ENCODE data around the gene TBC1D14.
"Not testable (repeated sequence)": the region's sequence is repeated elsewhere in the genome, so short reads cannot be mapped to it uniquely, and the experiment has no call there.

The TBC1D14 gene

DNA sequence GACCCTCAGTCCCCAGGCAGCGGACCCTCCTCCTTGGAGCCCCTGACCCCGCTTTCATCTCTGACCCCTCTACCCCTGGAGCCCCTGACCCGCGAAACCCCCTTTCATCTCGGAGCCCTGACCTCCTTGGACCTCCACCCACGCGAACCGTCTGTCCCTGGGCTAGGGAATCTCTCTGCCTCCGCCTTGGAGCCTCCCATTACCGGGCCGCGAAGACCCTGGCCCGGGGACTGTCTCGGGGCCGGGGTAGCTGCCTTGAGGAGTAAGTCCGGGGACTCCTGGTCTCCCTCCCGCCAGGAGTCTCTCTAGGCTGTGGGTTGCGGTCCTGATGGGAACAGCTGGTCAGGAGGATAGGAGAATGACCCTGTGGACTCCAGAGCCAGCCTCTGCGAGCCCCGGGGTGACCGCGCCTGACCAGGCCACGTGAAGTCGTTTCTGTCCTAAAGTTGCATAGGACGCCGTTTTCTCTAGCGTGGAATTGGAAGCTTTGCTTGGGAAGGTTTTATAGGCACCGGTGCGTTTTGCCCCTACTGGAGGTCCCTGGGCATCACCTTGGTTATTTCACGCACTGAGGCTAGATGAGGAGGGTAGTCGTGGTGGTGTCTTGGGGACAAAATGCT is 824 bp downstream of the TBC1D14 start:
- H3K4me1 Mint-ChIP-seq (ENCODE audit: low read depth) = peaks cover 57% of the 10 kb centered on the region
- H3K9me3 Mint-ChIP-seq = no peaks in the 10 kb centered on the region
- H3K4me3 Mint-ChIP-seq = peak overlapping the region; percentile 94
- H3K36me3 Mint-ChIP-seq (ENCODE audit: low read depth) = peaks cover 6% of the 10 kb centered on the region
- H3K27ac Mint-ChIP-seq = peak overlapping the region; percentile 93
- H3K27me3 Mint-ChIP-seq (ENCODE audit: low read depth) = no peaks in the 10 kb centered on the region

DNA sequence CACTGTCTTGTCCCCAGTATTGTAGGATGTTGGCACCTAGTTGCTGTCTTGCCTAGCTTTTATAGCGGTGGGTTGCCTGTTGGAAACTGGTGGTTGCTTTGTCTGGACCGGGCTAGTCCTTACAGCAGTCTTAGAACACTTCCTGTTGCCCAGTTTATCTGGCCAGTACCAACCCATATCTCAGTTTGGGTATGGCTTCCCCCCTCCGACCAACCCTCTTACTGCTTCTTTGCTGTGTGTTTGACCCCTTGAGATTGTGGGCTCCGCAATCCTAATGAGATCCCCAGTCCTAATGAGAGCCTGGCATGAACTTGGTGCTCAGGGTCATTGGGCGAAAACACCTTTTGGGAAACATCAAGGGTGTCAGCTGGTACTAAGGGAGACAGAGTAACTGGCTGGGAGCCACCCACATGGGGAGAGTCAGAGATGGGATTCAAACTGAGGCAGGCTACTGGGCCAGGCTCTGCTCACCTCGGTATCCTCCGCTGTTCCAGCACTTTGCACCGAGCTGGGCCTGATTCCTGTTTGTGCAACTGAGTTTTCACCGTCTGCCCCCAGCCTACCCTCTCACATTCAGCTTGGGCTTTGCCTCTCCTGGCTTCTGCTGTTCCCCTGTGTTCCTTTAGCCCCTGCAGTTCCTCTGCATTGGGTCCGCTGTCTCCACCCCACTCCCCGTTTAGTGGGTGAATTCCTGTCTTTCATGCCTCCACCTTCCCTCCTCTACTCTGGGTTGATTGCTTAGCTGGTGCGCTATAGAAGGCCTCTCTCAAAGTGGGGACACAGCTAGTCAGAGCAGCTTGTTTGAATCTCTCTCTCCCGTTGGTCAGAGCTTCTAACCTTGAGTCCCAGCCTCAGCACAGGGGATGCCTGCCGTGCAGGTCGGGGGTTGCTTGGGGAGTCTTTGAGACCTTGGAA is 1.6 kb downstream of the TBC1D14 start:
- peaks cover 57% of the 10 kb centered on the region for H3K4me1 Mint-ChIP-seq (ENCODE audit: low read depth)
- H3K4me3 Mint-ChIP-seq = peak overlapping the region; percentile 94
- no peaks in the 10 kb centered on the region for H3K27me3 Mint-ChIP-seq (ENCODE audit: low read depth)
- H3K36me3 Mint-ChIP-seq (ENCODE audit: low read depth) = peaks cover 6% of the 10 kb centered on the region
- H3K9me3 Mint-ChIP-seq = no peaks in the 10 kb centered on the region
- H3K27ac Mint-ChIP-seq = peak overlapping the region; percentile 93

DNA sequence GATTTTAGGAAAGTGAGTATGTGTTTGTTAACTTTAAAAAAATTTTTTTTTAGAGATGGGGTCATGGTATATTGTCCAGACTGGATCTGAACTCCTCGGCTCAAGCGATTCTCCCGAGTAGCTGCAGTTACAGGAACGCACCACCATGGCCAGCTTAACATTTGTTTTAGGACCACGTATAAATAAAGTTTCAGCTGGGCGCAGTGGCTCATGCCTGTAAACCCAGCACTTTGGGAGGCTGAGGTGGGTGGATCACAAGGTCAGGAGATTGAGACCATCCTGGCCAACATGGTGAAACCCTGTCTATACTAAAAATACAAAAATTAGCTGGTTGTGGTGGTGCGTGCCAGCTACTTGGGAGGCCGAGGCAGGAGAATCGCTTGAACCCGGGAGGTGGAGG is 2.3 kb downstream of the TBC1D14 start:
- H3K27ac Mint-ChIP-seq = peak overlapping the region; percentile 80
- H3K9me3 Mint-ChIP-seq; H3K36me3 Mint-ChIP-seq (ENCODE audit: low read depth); H3K27me3 Mint-ChIP-seq (ENCODE audit: low read depth): not testable (repeated sequence)
- peak overlapping the region; percentile 94 for H3K4me3 Mint-ChIP-seq
- peaks cover 63% of the 10 kb centered on the region for H3K4me1 Mint-ChIP-seq (ENCODE audit: low read depth)

DNA sequence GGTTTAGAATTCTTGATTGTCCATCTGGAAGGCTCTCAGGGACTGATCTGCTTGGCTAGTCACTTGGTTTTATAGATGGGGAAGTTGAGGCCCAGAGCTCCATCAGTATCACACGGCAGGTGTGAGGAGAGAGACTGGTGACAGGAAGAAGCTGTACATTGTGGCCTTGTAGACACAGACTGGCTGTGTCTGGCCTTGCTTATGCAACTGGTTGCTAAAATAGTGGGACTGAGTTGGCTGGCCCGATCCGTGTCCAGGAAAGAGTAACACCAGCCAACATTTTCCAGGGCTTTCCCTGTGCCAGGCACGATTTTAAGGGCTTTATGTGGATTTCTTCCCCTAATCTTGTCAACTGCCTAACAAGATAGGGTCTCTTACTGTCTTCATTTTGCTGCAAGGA is 2.8 kb downstream of the TBC1D14 start:
- H3K9me3 Mint-ChIP-seq = no peaks in the 10 kb centered on the region
- H3K27me3 Mint-ChIP-seq (ENCODE audit: low read depth) = no peaks in the 10 kb centered on the region
- H3K4me3 Mint-ChIP-seq = peak overlapping the region; percentile 70
- H3K27ac Mint-ChIP-seq = peak overlapping the region; percentile 67
- peaks cover 64% of the 10 kb centered on the region for H3K4me1 Mint-ChIP-seq (ENCODE audit: low read depth)
- H3K36me3 Mint-ChIP-seq (ENCODE audit: low read depth) = peaks cover 8% of the 10 kb centered on the region

- peaks cover 8% of the 10 kb centered on the region for H3K36me3 Mint-ChIP-seq (ENCODE audit: low read depth)
These were observed 3.8 kb downstream of the TBC1D14 start for GRCh38 chr4:6913350-6913905.

DNA sequence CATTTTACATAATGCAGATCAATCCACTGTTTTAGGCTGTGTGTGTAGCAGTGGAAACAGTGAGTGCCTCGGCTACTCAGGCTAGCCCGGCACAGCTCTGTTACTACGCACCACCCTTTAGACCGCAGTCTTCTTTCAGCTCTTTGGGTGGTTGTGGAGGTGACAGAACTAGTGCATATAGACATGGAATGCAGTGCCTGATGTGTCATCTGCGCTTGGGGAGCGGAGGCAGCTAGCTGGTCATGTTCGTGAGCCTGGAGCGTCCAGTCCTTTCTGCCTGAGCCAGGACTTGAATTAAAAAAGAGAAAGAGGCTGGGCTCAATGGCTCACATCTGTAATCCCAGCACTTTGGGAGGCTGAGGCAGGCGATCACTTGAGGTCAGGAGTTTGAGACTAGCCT is 4.8 kb downstream of the TBC1D14 start:
- peaks cover 8% of the 10 kb centered on the region for H3K36me3 Mint-ChIP-seq (ENCODE audit: low read depth)
- H3K4me3 Mint-ChIP-seq = no peak overlapping the region
- H3K9me3 Mint-ChIP-seq = no peaks in the 10 kb centered on the region
- H3K27ac Mint-ChIP-seq = peak overlapping the region; percentile 62
- peaks cover 66% of the 10 kb centered on the region for H3K4me1 Mint-ChIP-seq (ENCODE audit: low read depth)
- no peaks in the 10 kb centered on the region for H3K27me3 Mint-ChIP-seq (ENCODE audit: low read depth)

More at GRCh38 chr4:6913350-6913905, 3.8 kb downstream of the TBC1D14 start:
- Mint-ChIP-seq H3K27ac (no peak overlapping the region), H3K4me3 (no peak overlapping the region), H3K9me3 (no peaks in the 10 kb centered on the region), H3K27me3 (ENCODE audit: low read depth) (no peaks in the 10 kb centered on the region), H3K4me1 (ENCODE audit: low read depth) (peaks cover 66% of the 10 kb centered on the region)

GRCh38 chr4:6915041-6916005 is 5.7 kb downstream of the TBC1D14 start:
- peak overlapping the region; percentile 62 for H3K27ac Mint-ChIP-seq
- H3K27me3 Mint-ChIP-seq (ENCODE audit: low read depth) = no peaks in the 10 kb centered on the region
- H3K4me3 Mint-ChIP-seq = no peak overlapping the region
- peaks cover 68% of the 10 kb centered on the region for H3K4me1 Mint-ChIP-seq (ENCODE audit: low read depth)
- H3K9me3 Mint-ChIP-seq = no peaks in the 10 kb centered on the region
- H3K36me3 Mint-ChIP-seq (ENCODE audit: low read depth) = peaks cover 8% of the 10 kb centered on the region

DNA sequence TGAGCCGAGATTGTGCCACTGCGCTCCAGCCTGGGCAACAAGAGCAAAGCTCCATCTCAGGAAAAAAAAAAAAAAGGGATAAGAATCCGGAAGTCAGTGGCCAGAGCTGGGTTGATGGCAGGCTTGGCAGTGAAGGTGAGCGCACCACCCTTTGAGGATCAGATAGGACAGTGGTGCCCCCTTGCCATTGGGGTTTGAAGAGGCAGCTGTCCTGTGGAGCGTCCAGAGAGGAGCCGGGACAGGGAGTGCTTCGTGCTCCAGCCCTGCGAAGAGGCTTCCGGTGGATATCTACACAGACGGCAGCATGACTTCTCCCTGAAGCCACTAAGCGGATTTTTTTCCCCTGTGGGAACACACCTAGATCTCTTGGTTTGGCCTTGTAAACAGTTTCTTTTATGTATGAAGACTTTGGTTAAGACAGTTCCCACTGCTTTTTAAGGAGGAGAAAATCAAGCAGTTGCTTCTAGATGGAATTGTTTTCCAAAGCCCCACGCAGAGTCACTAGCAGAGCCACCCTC is 6.5 kb downstream of the TBC1D14 start:
- Mint-ChIP-seq H3K4me1 (ENCODE audit: low read depth) (peaks cover 60% of the 10 kb centered on the region), H3K36me3 (ENCODE audit: low read depth) (peaks cover 8% of the 10 kb centered on the region), H3K27me3 (ENCODE audit: low read depth) (no peaks in the 10 kb centered on the region), H3K4me3 (peak overlapping the region; percentile 54), H3K27ac (peak overlapping the region; percentile 88), H3K9me3 (no peaks in the 10 kb centered on the region)

- Mint-ChIP-seq H3K27me3 (ENCODE audit: low read depth) (no peaks in the 10 kb centered on the region), H3K4me3 (peak overlapping the region; percentile 54), H3K9me3 (no peaks in the 10 kb centered on the region), H3K27ac (peak overlapping the region; percentile 88), H3K4me1 (ENCODE audit: low read depth) (peaks cover 57% of the 10 kb centered on the region), H3K36me3 (ENCODE audit: low read depth) (peaks cover 5% of the 10 kb centered on the region)
These were observed 7.2 kb downstream of the TBC1D14 start for GRCh38 chr4:6916587-6917460.

DNA sequence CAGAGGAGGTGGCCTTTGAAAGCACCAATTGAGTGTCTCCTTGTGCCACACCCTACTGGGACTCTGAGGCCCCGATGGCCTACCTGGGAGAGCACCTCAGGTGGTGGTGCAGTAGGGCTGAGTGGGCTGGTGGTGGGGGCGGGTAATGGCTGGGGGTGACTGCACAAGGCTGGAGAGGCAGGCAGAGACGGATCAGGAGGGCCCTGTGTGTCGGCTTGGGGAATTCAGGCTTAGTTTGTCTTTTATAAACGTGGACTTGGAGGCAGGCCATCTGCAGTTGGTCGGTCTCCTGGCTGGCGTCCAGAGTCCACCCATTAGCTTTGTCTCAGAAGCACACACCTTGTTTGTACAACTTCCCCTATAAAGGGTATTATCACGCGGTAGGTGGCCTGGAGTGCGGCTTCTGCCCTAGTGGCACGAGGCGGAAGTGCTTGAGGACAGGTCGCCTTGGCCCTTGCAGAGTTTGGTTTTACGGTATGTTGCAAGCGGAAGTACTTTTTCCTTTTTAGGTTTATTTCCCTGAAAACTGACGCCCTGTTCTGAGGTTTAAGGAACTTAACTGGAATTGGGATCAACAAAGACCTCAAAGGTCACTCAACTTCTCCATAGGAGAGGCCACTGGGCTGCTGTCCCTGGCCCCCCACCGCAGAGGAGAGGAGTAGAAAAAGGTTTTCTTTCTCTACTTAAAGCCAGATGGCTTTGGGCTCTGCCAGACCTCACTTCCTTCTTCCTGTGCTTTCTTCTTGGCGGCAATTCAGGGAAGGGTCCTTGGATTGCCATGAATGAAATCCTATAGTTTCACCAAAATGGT is 8.0 kb downstream of the TBC1D14 start:
- H3K4me1 Mint-ChIP-seq (ENCODE audit: low read depth) = peaks cover 57% of the 10 kb centered on the region
- no peaks in the 10 kb centered on the region for H3K27me3 Mint-ChIP-seq (ENCODE audit: low read depth)
- H3K4me3 Mint-ChIP-seq = peak overlapping the region; percentile 54
- H3K36me3 Mint-ChIP-seq (ENCODE audit: low read depth) = peaks cover 5% of the 10 kb centered on the region
- no peaks in the 10 kb centered on the region for H3K9me3 Mint-ChIP-seq
- H3K27ac Mint-ChIP-seq = peak overlapping the region; percentile 88

- H3K4me1 Mint-ChIP-seq (ENCODE audit: low read depth) = peaks cover 52% of the 10 kb centered on the region
- no peaks in the 10 kb centered on the region for H3K27me3 Mint-ChIP-seq (ENCODE audit: low read depth)
- H3K36me3 Mint-ChIP-seq (ENCODE audit: low read depth) = peaks cover 6% of the 10 kb centered on the region
- no peaks in the 10 kb centered on the region for H3K9me3 Mint-ChIP-seq
- H3K27ac Mint-ChIP-seq = peak overlapping the region; percentile 88
- H3K4me3 Mint-ChIP-seq = peak overlapping the region; percentile 54
These were observed 8.7 kb downstream of the TBC1D14 start for GRCh38 chr4:6918338-6918737.

- peaks cover 57% of the 10 kb centered on the region for H3K4me1 Mint-ChIP-seq (ENCODE audit: low read depth)
- H3K27me3 Mint-ChIP-seq (ENCODE audit: low read depth) = no peaks in the 10 kb centered on the region
- peak overlapping the region; percentile 12 for H3K27ac Mint-ChIP-seq
- peaks cover 23% of the 10 kb centered on the region for H3K36me3 Mint-ChIP-seq (ENCODE audit: low read depth)
- no peaks in the 10 kb centered on the region for H3K9me3 Mint-ChIP-seq
- H3K4me3 Mint-ChIP-seq = no peak overlapping the region
These were observed 10.5 kb downstream of the TBC1D14 start for GRCh38 chr4:6920171-6920570.
